GM12878 (cell line): ENCODE data around the gene BRAF. TPM values are rescaled to one million over a fixed set of nuclear protein-coding genes. Genes with fewer than 3 reads are reported as not detected.

Source experiments
- ATAC-seq: fragments of 200-7000 bp; cut with Tn5 transposase; 3 replicates; pipeline ENCODE4 v1.9.1; 2020; ENCODE audit warnings: mild to moderate bottlenecking, moderate library complexity
- BruUV-seq: library from RNA; stranded (reverse); fragments of 400-500 nt; replicated peaks from 2 replicates; lab custom pipeline; 2021; lab: Mats Ljungman, UMichigan
- CTCF ChIA-PET: fragments of 300-600 bp; sonication (Branson Sonifier 250); formaldehyde crosslinking; extraction: SDS; loops from one replicate; lab custom pipeline; 2021; ENCODE audit warnings: inconsistent platforms; lab: Yijun Ruan, JAX
- POLR2A ChIA-PET: fragments of 350-600 bp; formaldehyde crosslinking; extraction: SDS; loops from one replicate; lab custom pipeline; 2021; ENCODE audit warnings: inconsistent platforms; lab: Charles Lee
- RAD21 ChIA-PET: fragments of 300-600 bp; sonication (Branson Sonifier 250); formaldehyde crosslinking; loops from one replicate; lab custom pipeline; 2023; ENCODE audit warnings: antibody characterized with exemption; ENCODE audit not compliant: unreplicated experiment; lab: Charles Lee
- SMC1A ChIA-PET: fragments of 300-600 bp; sonication (Branson Sonifier 250); formaldehyde crosslinking; loops from one replicate; lab custom pipeline; 2023; ENCODE audit not compliant: unreplicated experiment, uncharacterized antibody; lab: Charles Lee
- DNase-seq: peaks from one replicate; pipeline ENCODE4 v3.0.0-alpha.2; 2011; ENCODE audit warnings: low read depth, low spot score
- FAIRE-seq: peaks from 3 replicates; lab custom pipeline; 2011; peaks lifted over from hg19 to GRCh38; lab: Jason Lieb, UNC
- H2AFZ ChIP-seq: 2 replicates; pipeline ENCODE4 v1.6.0; 2011; ENCODE audit warnings: low read depth, low read length, control low read depth; ENCODE audit not compliant: control insufficient read depth
- H3K27ac ChIP-seq: 2 replicates; pipeline ENCODE4 v1.5.1; 2011; ENCODE audit warnings: control low read depth; ENCODE audit not compliant: control insufficient read depth, insufficient read depth
- H3K27me3 ChIP-seq, 2 experiments: replicated peaks in 1 of 2; 2 replicates each; pipeline versions ENCODE4 v1.6.0 to v1.6.1; 2011; ENCODE audit warnings: low read length in 1 of 2; ENCODE audit not compliant: control insufficient read depth in 2 of 2, insufficient read depth in 2 of 2
- H3K36me3 ChIP-seq, 2 experiments: 2 replicates each; pipeline ENCODE4 v1.5.1; 2011; ENCODE audit warnings: low read length in 1 of 2; ENCODE audit not compliant: control insufficient read depth in 2 of 2, insufficient read depth in 2 of 2
- H3K4me1 ChIP-seq: 2 replicates; pipeline ENCODE4 v1.6.1; 2011; ENCODE audit warnings: mild to moderate bottlenecking, low read length, moderate library complexity, mixed read lengths; ENCODE audit not compliant: control insufficient read depth, insufficient read depth
- H3K4me2 ChIP-seq: 2 replicates; pipeline ENCODE4 v1.6.0; 2011; ENCODE audit warnings: control low read depth; ENCODE audit not compliant: control insufficient read depth, insufficient read depth
- H3K4me3 ChIP-seq: fragments of 200-600 bp; sonication (generic); 2 replicates; pipeline ENCODE4 v1.5.1; 2016
- H3K79me2 ChIP-seq: 2 replicates; pipeline ENCODE4 v1.6.0; 2011; ENCODE audit warnings: low read length; ENCODE audit not compliant: control insufficient read depth, insufficient read depth
- H3K9ac ChIP-seq: 2 replicates; pipeline ENCODE4 v1.8.0; 2011; ENCODE audit warnings: low read length, control low read depth, mixed read lengths; ENCODE audit not compliant: control insufficient read depth, insufficient read depth
- H3K9me3 ChIP-seq: replicated peaks from 3 replicates; pipeline ENCODE4 v1.5.1; 2011; ENCODE audit warnings: mild to moderate bottlenecking, low read length; ENCODE audit not compliant: control insufficient read depth, insufficient read depth
- H4K20me1 ChIP-seq: 2 replicates; pipeline ENCODE4 v1.6.0; 2011; ENCODE audit not compliant: control insufficient read depth, insufficient read depth
- CTCF ChIP-seq, 3 experiments: IDR thresholded peaks in 2 of 3; conservative IDR thresholded peaks in 1 of 3; 2 replicates each; pipeline ENCODE4 v1.5.1; 2011; ENCODE audit warnings: low read depth in 3 of 3, low read length in 3 of 3, mild to moderate bottlenecking in 3 of 3, control low read depth in 2 of 3, moderate library complexity in 2 of 3, inconsistent platforms in 1 of 3, mixed read lengths in 1 of 3; ENCODE audit not compliant: control insufficient read depth in 2 of 3, insufficient read depth in 1 of 3; ENCODE audit errors: extremely low read depth in 1 of 3
- JUND ChIP-seq: IDR thresholded peaks from 2 replicates; pipeline ENCODE4 v1.6.1; 2012; ENCODE audit warnings: low read depth, mild to moderate bottlenecking, low read length, improper control_type of control experiment, moderate library complexity
- MYC ChIP-seq: IDR thresholded peaks from 2 replicates; pipeline ENCODE4 v1.6.1; 2011; ENCODE audit warnings: mild to moderate bottlenecking, low read length, moderate library complexity, inconsistent platforms; ENCODE audit not compliant: insufficient read depth, insufficient replicate concordance, insufficient read length, severe bottlenecking
- RAD51 ChIP-seq: fragments of 450-650 bp; IDR thresholded peaks from 2 replicates; pipeline ENCODE4 v1.6.1; 2016; ENCODE audit warnings: moderate library complexity, mild to moderate bottlenecking, inconsistent platforms
- SP1 ChIP-seq: IDR thresholded peaks from one replicate; pipeline ENCODE4 v1.6.1; 2011; ENCODE audit warnings: low read depth, low read length
- YY1 ChIP-seq: IDR thresholded peaks from 2 replicates; pipeline ENCODE4 v1.6.1; 2011; ENCODE audit warnings: low read depth, mild to moderate bottlenecking, low read length
- ZNF384 ChIP-seq: IDR thresholded peaks from 2 replicates; pipeline ENCODE4 v1.6.1; 2012; ENCODE audit warnings: low read depth, mild to moderate bottlenecking, low read length, improper control_type of control experiment, borderline replicate concordance
- WGBS: methylation state at CpG from one replicate; pipeline ENCODE4 v1.1.6; 2016; ENCODE audit warnings: low lambda C conversion rate; ENCODE audit not compliant: insufficient replicate concordance, insufficient coverage; ENCODE audit errors: missing lambda C conversion rate; 5-methylcytosine and 5-hydroxymethylcytosine counted together
- in situ Hi-C: fragments of 300-500 bp; cut with MboI; formaldehyde crosslinking; loops from 9 replicates; pipeline ENCODE4 v1.14.3; 2018; ENCODE audit warnings: mixed read lengths
- intact Hi-C: fragments of 100-400 bp; cut with micrococcal nuclease; formaldehyde crosslinking; loops from one replicate; pipeline ENCODE4 v1.14.2; 2022; ENCODE audit not compliant: unreplicated experiment
- polyA plus RNA-seq, 11 experiments: library from polyadenylated mRNA; depleted of rRNA in 4 of 11; unstranded in 6 of 11; stranded (reverse) in 5 of 11; fragments of >200 nt; fragmentation: Nextera tagmentation in 4 of 11; fragmentation: Illumina TruSeq in 1 of 11; extraction: Ambion mirVana in 4 of 11; extraction: Trizol in 1 of 11; gene quantifications; 1 replicate in 1 of 11; 2 replicates in 10 of 11; pipeline versions ENCODE4 v1.2.1 to v1.2.3, GENCODE V29; 2011 to 2016; ENCODE audit warnings: inconsistent platforms in 2 of 11, missing spikeins in 2 of 11, low read depth in 1 of 11
- total RNA-seq, 4 experiments: library from RNA; depleted of rRNA in 3 of 4; stranded (reverse); fragments of >200 nt in 3 of 4; fragmentation: Illumina TruSeq in 1 of 4; extraction: Trizol in 1 of 4; gene quantifications; 2 replicates each; pipeline versions ENCODE4 v1.2.1 to v1.2.3, GENCODE V29; 2013 to 2021
- TF ChIP-seq, protein P1 (sequence below): IDR thresholded peaks from 2 replicates; pipeline ENCODE4 v1.6.1; 2012; ENCODE audit warnings: mild to moderate bottlenecking, low read depth, low read length

Gene BRAF
- total and polyA plus RNA-seq, 10 of the 15 experiments (the other 5 are each of a cell fraction or from before 2014, with no cell fraction given) = 2.6 to 31.0 (median 10.6) TPM

DNA sequence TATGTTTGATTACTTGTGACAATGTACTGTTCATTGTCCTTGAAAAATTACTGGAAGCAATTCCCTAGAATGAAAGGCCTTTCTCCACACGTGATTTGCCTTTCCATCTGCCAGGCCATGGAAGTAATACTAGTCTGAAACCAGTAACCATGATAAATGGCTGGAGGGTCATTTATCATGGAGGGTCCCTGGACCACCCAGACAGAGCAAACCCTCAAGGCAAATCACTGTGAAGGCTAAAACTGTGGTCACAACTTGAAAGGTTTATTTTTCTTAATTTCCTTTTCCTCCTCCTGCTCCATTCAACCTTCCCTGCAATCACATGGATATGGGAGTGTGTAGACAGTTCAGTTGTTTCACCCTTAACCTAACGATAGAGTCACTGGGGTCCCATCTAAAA lies 16.4 kb downstream of the BRAF start (continued):
- no peak for TF ChIP-seq YY1

- H3K4me3 ChIP-seq = 0 out of 2 replicates have a peak overlapping the region, but pooled peaks have one; percentile 5
- ChIA-PET CTCF (interaction anchor here (1.2 to 1.9 kb wide), 3 partner anchors 28 to 107 kb away, joined by 3 to 5 read pairs (median 3); no protein-coding TSS in a partner anchor), SMC1A (interaction anchor here (1.3 to 2.6 kb wide), 4 partner anchors 9 to 20 kb away, joined by 3 to 9 read pairs (median 6); no protein-coding TSS in a partner anchor), RAD21 (interaction anchor here (0.5 kb wide), 1 partner anchor 228 kb away, joined by 3 read pairs; no protein-coding TSS in a partner anchor), POLR2A (interaction anchor here (0.6 to 1.0 kb wide), 2 partner anchors 14 to 16 kb away, joined by 3 to 6 read pairs; no protein-coding TSS in a partner anchor)
- peak overlapping the region; percentile 47; the same call in 1 of the 2 replicates for H3K4me2 ChIP-seq
- H3K27ac ChIP-seq = no peak overlapping the region
- no peak overlapping the region for H2AFZ ChIP-seq
- 69% methylated on average over 4 of the region's 4 CpGs for WGBS
- peaks cover 7% of the 10 kb centered on the region for H3K9me3 ChIP-seq
- peaks cover 8% of the 10 kb centered on the region; the same call in 1 of the 2 replicates for H3K4me1 ChIP-seq
- intact Hi-C loops = no loop called here
- TF ChIP-seq JUND (no peak), SP1 (no peak), CTCF (IDR thresholded peaks at IDR 0.05 in 2 of 3, conservative IDR thresholded peaks at IDR 0.05 in 1 of 3; ENCODE audit: control insufficient read depth in 2 of 3, extremely low read depth in 1 of 3, insufficient read depth in 1 of 3, low read depth in 3 of 3, low read length in 3 of 3) (no peak), ZNF384 (no peak), MYC (no peak), RAD51 (no peak)
- TF ChIP-seq, protein P1, sequence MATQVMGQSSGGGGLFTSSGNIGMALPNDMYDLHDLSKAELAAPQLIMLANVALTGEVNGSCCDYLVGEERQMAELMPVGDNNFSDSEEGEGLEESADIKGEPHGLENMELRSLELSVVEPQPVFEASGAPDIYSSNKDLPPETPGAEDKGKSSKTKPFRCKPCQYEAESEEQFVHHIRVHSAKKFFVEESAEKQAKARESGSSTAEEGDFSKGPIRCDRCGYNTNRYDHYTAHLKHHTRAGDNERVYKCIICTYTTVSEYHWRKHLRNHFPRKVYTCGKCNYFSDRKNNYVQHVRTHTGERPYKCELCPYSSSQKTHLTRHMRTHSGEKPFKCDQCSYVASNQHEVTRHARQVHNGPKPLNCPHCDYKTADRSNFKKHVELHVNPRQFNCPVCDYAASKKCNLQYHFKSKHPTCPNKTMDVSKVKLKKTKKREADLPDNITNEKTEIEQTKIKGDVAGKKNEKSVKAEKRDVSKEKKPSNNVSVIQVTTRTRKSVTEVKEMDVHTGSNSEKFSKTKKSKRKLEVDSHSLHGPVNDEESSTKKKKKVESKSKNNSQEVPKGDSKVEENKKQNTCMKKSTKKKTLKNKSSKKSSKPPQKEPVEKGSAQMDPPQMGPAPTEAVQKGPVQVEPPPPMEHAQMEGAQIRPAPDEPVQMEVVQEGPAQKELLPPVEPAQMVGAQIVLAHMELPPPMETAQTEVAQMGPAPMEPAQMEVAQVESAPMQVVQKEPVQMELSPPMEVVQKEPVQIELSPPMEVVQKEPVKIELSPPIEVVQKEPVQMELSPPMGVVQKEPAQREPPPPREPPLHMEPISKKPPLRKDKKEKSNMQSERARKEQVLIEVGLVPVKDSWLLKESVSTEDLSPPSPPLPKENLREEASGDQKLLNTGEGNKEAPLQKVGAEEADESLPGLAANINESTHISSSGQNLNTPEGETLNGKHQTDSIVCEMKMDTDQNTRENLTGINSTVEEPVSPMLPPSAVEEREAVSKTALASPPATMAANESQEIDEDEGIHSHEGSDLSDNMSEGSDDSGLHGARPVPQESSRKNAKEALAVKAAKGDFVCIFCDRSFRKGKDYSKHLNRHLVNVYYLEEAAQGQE = no peak
- BruUV-seq = no TSS peak
- no peaks in the 10 kb centered on the region for H3K36me3 ChIP-seq
- no peak overlapping the region for H3K9ac ChIP-seq
- in situ Hi-C loops = loop anchor here (25.0 kb wide), 1 partner anchor 1542 kb away; the partner anchor contains the start of gene LUC7L2
- H4K20me1 ChIP-seq = no peaks in the 10 kb centered on the region
- peaks cover 20% of the 10 kb centered on the region for H3K79me2 ChIP-seq
- no peaks in the 10 kb centered on the region for H3K27me3 ChIP-seq
- no peak for DNase-seq
- no peak for ATAC-seq
- FAIRE-seq = no peak
Observed at GRCh38 chr7:140903741-140904480, 20.8 kb downstream of the BRAF start.
